GM12878 (cell line): ENCODE data around the gene MSI2. TPM values are rescaled to one million over a fixed set of nuclear protein-coding genes. Genes with fewer than 3 reads are reported as not detected.

Experiments used
- IKZF1 ChIP-seq: fragments of 450-650 bp; conservative IDR thresholded peaks from 2 replicates; pipeline ENCODE4 v1.6.1; 2017; ENCODE audit warnings: antibody characterized with exemption, mild to moderate bottlenecking
- KLF5 ChIP-seq: fragments of 450-650 bp; IDR thresholded peaks from 2 replicates; pipeline ENCODE4 v1.6.1; 2014; ENCODE audit warnings: mild to moderate bottlenecking; ENCODE audit not compliant: partially characterized antibody
- NFYB ChIP-seq: IDR thresholded peaks from 2 replicates; pipeline ENCODE4 v1.6.1; 2011; ENCODE audit warnings: low read depth, mild to moderate bottlenecking, low read length, improper control_type of control experiment, moderate library complexity; ENCODE audit not compliant: insufficient read depth
- POLR2AphosphoS2 ChIP-seq: IDR thresholded peaks from 2 replicates; pipeline ENCODE4 v1.6.1; 2011; ENCODE audit warnings: low read depth, mild to moderate bottlenecking, low read length, improper control_type of control experiment, moderate library complexity
- SMAD5 ChIP-seq: IDR thresholded peaks from 2 replicates; pipeline ENCODE4 v1.6.1; 2016; ENCODE audit warnings: antibody characterized with exemption, low read depth
- SREBF1 ChIP-seq: IDR thresholded peaks from 2 replicates; pipeline ENCODE4 v1.6.1; 2012; ENCODE audit warnings: mild to moderate bottlenecking, low read length
- TARDBP ChIP-seq: IDR thresholded peaks from 2 replicates; pipeline ENCODE4 v1.6.1; 2016; ENCODE audit warnings: borderline replicate concordance
- TCF3 ChIP-seq: IDR thresholded peaks from 2 replicates; pipeline ENCODE4 v1.6.1; 2012; ENCODE audit warnings: low read depth, mild to moderate bottlenecking, low read length, borderline replicate concordance; ENCODE audit not compliant: insufficient read depth
- polyA plus RNA-seq, 11 experiments: library from polyadenylated mRNA; depleted of rRNA in 4 of 11; unstranded in 6 of 11; stranded (reverse) in 5 of 11; fragments of >200 nt; fragmentation: Nextera tagmentation in 4 of 11; fragmentation: Illumina TruSeq in 1 of 11; extraction: Ambion mirVana in 4 of 11; extraction: Trizol in 1 of 11; gene quantifications; 1 replicate in 1 of 11; 2 replicates in 10 of 11; pipeline versions ENCODE4 v1.2.1 to v1.2.3, GENCODE V29; 2011 to 2016; ENCODE audit warnings: inconsistent platforms in 2 of 11, missing spikeins in 2 of 11, low read depth in 1 of 11
- total RNA-seq, 4 experiments: library from RNA; depleted of rRNA in 3 of 4; stranded (reverse); fragments of >200 nt in 3 of 4; fragmentation: Illumina TruSeq in 1 of 4; extraction: Trizol in 1 of 4; gene quantifications; 2 replicates each; pipeline versions ENCODE4 v1.2.1 to v1.2.3, GENCODE V29; 2013 to 2021
- TF ChIP-seq, protein P1 (sequence below): fragments of 450-650 bp; IDR thresholded peaks from 2 replicates; pipeline ENCODE4 v1.6.1; 2017; ENCODE audit warnings: borderline replicate concordance
- TF ChIP-seq, protein P2 (sequence below): fragments of 450-650 bp; IDR thresholded peaks from 2 replicates; pipeline ENCODE4 v1.6.1; 2017; ENCODE audit warnings: low read depth, mild to moderate bottlenecking, moderate library complexity
- TF ChIP-seq, protein P3 (sequence below): fragments of 450-650 bp; IDR thresholded peaks from 2 replicates; pipeline ENCODE4 v1.6.1; 2014; ENCODE audit warnings: mild to moderate bottlenecking

Gene MSI2
- total and polyA plus RNA-seq, 10 of the 15 experiments (the other 5 are each of a cell fraction or from before 2014, with no cell fraction given): 6.1 to 76.1 (median 42.0) TPM

DNA sequence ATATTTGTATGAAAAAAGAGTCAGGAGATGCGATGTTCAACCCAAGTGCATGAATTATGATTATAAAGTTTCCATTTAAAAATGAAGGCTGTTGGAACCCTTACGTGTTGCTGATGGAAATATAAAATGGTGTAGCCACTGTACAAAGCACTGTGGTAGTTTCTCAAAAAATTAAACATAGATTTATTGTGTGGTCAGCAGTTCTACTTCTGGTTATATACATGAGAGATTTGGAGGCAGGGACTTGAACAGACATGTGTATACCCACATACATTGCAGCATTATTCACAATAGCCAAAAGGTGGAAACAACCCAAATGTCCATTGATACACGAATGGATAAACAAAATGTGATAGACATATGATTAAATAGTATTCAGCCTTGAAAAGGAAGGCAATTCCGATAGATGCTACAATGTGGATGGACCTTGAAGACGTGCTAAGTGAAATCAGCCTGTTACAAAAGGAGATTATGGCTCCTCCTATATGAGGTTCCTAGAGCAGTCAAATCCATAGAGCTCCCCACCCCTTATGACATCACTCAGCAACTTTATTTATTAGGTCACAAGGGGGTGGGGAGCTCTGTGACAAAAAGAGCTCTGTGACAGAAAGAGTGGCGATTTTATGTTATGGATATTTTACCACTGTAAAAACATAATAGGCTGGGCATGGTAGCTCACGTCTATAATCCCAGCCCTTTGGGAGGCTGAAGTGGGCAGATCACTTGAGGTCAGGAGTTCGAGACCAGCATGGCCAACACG is 106.7 kb downstream of the MSI2 start (continued):
- TF ChIP-seq, protein P1, sequence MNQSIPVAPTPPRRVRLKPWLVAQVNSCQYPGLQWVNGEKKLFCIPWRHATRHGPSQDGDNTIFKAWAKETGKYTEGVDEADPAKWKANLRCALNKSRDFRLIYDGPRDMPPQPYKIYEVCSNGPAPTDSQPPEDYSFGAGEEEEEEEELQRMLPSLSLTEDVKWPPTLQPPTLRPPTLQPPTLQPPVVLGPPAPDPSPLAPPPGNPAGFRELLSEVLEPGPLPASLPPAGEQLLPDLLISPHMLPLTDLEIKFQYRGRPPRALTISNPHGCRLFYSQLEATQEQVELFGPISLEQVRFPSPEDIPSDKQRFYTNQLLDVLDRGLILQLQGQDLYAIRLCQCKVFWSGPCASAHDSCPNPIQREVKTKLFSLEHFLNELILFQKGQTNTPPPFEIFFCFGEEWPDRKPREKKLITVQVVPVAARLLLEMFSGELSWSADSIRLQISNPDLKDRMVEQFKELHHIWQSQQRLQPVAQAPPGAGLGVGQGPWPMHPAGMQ: no peak
- TF ChIP-seq TCF3: no peak
- TF ChIP-seq SMAD5: no peak
- TF ChIP-seq, protein P2, sequence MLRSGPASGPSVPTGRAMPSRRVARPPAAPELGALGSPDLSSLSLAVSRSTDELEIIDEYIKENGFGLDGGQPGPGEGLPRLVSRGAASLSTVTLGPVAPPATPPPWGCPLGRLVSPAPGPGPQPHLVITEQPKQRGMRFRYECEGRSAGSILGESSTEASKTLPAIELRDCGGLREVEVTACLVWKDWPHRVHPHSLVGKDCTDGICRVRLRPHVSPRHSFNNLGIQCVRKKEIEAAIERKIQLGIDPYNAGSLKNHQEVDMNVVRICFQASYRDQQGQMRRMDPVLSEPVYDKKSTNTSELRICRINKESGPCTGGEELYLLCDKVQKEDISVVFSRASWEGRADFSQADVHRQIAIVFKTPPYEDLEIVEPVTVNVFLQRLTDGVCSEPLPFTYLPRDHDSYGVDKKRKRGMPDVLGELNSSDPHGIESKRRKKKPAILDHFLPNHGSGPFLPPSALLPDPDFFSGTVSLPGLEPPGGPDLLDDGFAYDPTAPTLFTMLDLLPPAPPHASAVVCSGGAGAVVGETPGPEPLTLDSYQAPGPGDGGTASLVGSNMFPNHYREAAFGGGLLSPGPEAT: no peak
- TF ChIP-seq, protein P3, sequence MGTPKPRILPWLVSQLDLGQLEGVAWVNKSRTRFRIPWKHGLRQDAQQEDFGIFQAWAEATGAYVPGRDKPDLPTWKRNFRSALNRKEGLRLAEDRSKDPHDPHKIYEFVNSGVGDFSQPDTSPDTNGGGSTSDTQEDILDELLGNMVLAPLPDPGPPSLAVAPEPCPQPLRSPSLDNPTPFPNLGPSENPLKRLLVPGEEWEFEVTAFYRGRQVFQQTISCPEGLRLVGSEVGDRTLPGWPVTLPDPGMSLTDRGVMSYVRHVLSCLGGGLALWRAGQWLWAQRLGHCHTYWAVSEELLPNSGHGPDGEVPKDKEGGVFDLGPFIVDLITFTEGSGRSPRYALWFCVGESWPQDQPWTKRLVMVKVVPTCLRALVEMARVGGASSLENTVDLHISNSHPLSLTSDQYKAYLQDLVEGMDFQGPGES: no peak
- no peak for TF ChIP-seq IKZF1
- TF ChIP-seq POLR2AphosphoS2: no peak
- no peak for TF ChIP-seq TARDBP
- no peak for TF ChIP-seq SREBF1
- no peak for TF ChIP-seq NFYB
- TF ChIP-seq KLF5: no peak
